Measurements from ENCODE around the gene CCDC117. TPM values are rescaled to one million over a fixed set of nuclear protein-coding genes. Genes with fewer than 3 reads are reported as not detected.

CCDC117 gene
- polyA plus RNA-seq, 1 of the 3 experiments (the other 2 are of a cell fraction): 4.2 TPM

DNA sequence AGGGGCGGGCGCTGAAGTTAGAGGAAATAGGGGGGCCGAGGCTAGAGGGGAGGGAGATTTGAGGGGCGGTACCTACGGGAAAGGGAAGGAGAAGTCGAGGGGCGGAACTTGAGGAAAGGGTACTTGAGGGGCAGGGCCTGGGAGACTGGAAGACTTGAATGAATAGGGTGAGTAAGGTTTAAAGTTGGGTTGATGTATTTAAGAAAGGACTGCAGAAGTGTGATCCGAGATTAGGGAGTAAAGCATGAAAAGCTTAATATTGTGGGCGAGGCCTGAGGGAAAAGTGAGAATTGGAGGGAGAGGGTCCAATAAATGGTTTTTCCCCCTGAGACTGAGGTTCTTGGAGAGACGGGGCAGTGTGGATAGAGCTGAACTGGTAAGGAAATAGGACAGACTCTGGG is 29.9 kb upstream of the CCDC117 start:
- peak overlapping the region; percentile 96 to 99 for H3K27ac ChIP-seq (ENCODE audit: low read depth in 2 of 2, low read length in 1 of 2)
- H3F3A ChIP-seq (replicated peaks; ENCODE audit: insufficient read depth): peaks cover 11% of the 10 kb centered on the region
- no peaks in the 10 kb centered on the region for H3K9me3 ChIP-seq
- DNase-seq: no peak
- POLR2A ChIA-PET: no interaction called here
- H3K36me3 ChIP-seq (replicated peaks in 1 of 2; ENCODE audit: control insufficient read depth in 1 of 2, insufficient read depth in 2 of 2, low read length in 1 of 2): peaks cover 19 to 25% of the 10 kb centered on the region in 2 experiments
- CTCF ChIA-PET: no interaction called here
- peaks cover 40% of the 10 kb centered on the region for H3K79me2 ChIP-seq (ENCODE audit: insufficient read depth)
- H4K20me1 ChIP-seq (ENCODE audit: insufficient read depth): no peaks in the 10 kb centered on the region
- H3K27me3 ChIP-seq (ENCODE audit: insufficient read depth): no peaks in the 10 kb centered on the region
- WGBS (ENCODE audit: low lambda C conversion rate): under 1% methylated on average over 10 of the region's 10 CpGs
- H3K4me2 ChIP-seq: peak overlapping the region; percentile 90
- TF ChIP-seq SIN3A (IDR thresholded peaks at IDR 0.05; ENCODE audit: borderline replicate concordance, low read depth, low read length) (peak; percentile 68; the same call in 1 of the 2 replicates), RFX5 (IDR thresholded peaks at IDR 0.05; ENCODE audit: low read length) (no peak), ELF1 (IDR thresholded peaks at IDR 0.05) (0 out of 2 replicates have a peak, but pooled peaks have one; percentile 46), GABPA (IDR thresholded peaks at IDR 0.05; ENCODE audit: low read depth) (0 out of 2 replicates have a peak, but pooled peaks have one; percentile 67), CHD2 (IDR thresholded peaks at IDR 0.05; ENCODE audit: low read length, partially characterized antibody) (peak; percentile 22)
- TF ChIP-seq, protein P1, sequence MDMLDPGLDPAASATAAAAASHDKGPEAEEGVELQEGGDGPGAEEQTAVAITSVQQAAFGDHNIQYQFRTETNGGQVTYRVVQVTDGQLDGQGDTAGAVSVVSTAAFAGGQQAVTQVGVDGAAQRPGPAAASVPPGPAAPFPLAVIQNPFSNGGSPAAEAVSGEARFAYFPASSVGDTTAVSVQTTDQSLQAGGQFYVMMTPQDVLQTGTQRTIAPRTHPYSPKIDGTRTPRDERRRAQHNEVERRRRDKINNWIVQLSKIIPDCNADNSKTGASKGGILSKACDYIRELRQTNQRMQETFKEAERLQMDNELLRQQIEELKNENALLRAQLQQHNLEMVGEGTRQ (IDR thresholded peaks at IDR 0.05; ENCODE audit: borderline replicate concordance, low read depth, low read length): no peak
- TF ChIP-seq, protein P2, sequence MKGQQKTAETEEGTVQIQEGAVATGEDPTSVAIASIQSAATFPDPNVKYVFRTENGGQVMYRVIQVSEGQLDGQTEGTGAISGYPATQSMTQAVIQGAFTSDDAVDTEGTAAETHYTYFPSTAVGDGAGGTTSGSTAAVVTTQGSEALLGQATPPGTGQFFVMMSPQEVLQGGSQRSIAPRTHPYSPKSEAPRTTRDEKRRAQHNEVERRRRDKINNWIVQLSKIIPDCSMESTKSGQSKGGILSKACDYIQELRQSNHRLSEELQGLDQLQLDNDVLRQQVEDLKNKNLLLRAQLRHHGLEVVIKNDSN (IDR thresholded peaks at IDR 0.05; ENCODE audit: borderline replicate concordance, low read depth): no peak
- no peaks in the 10 kb centered on the region for H3K9me2 ChIP-seq
- H2AFZ ChIP-seq (ENCODE audit: low read depth): peak overlapping the region; percentile 66
- H3K4me3 ChIP-seq (ENCODE audit: low read depth in 2 of 2, low read length in 1 of 2): peak overlapping the region; percentile 74 to 90
- H3K9ac ChIP-seq: peak overlapping the region; percentile 95
- H3K4me1 ChIP-seq (ENCODE audit: control insufficient read depth in 1 of 2, insufficient read depth in 2 of 2, low read depth in 1 of 2, low read length in 1 of 2): peaks cover 0 to 11% of the 10 kb centered on the region in 2 experiments; a peak in 1 of 4 replicates

DNA sequence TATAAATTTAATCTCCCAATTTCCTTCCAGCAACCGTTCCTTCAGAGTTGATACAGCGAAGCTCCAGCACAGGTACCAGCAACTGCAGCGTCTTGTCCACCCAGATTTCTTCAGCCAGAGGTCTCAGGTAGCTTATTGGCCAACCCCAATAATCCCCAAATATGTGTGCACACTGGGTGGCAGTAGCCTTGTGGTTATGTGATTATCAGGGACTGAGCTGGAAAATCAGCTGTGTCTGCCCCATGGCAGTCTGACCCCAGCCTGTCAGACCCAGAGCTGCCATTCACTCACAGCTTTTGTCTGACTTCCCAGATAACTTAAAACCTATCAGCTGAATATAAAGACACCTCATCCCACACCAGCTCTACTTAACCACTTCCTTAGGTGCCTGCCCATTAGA is 28.6 kb upstream of the CCDC117 start:
- H3K36me3 ChIP-seq (replicated peaks in 1 of 2; ENCODE audit: control insufficient read depth in 1 of 2, insufficient read depth in 2 of 2, low read length in 1 of 2): peaks cover 19 to 35% of the 10 kb centered on the region in 2 experiments
- no peak overlapping the region for H3K9ac ChIP-seq
- H3K9me3 ChIP-seq: no peaks in the 10 kb centered on the region
- H3F3A ChIP-seq (replicated peaks; ENCODE audit: insufficient read depth): peaks cover 13% of the 10 kb centered on the region
- DNase-seq: no peak
- no peaks in the 10 kb centered on the region for H4K20me1 ChIP-seq (ENCODE audit: insufficient read depth)
- H3K4me3 ChIP-seq (ENCODE audit: low read depth in 2 of 2, low read length in 1 of 2): no peak overlapping the region
- no peaks in the 10 kb centered on the region for H3K9me2 ChIP-seq
- H3K79me2 ChIP-seq (ENCODE audit: insufficient read depth): peaks cover 39% of the 10 kb centered on the region
- no peak overlapping the region for H3K27ac ChIP-seq (ENCODE audit: low read depth in 2 of 2, low read length in 1 of 2)
- H2AFZ ChIP-seq (ENCODE audit: low read depth): no peak overlapping the region
- ChIA-PET POLR2A (interaction anchor here (0.9 kb wide), 1 partner anchor 56 kb away, joined by 3 read pairs; the partner anchor contains the start of gene XBP1), CTCF (interaction anchor here (0.6 to 1.5 kb wide), 2 partner anchors 85 to 107 kb away, joined by 3 to 4 read pairs; no protein-coding TSS in a partner anchor)
- H3K4me1 ChIP-seq (ENCODE audit: control insufficient read depth in 1 of 2, insufficient read depth in 2 of 2, low read depth in 1 of 2, low read length in 1 of 2): peaks cover 0 to 11% of the 10 kb centered on the region in 2 experiments; a peak in 1 of 4 replicates
- 96% methylated on average over 3 of the region's 3 CpGs for WGBS (ENCODE audit: low lambda C conversion rate)
- peak overlapping the region; percentile 90; the same call in 1 of the 2 replicates for H3K4me2 ChIP-seq
- no peaks in the 10 kb centered on the region for H3K27me3 ChIP-seq (ENCODE audit: insufficient read depth)
- TF ChIP-seq SIN3A (IDR thresholded peaks at IDR 0.05; ENCODE audit: borderline replicate concordance, low read depth, low read length) (no peak), NRF1 (IDR thresholded peaks at IDR 0.05; ENCODE audit: low read depth, low read length) (no peak), RAD21 (IDR thresholded peaks at IDR 0.05; ENCODE audit: low read length) (no peak), YY1 (IDR thresholded peaks at IDR 0.05; ENCODE audit: low read depth) (no peak), FOXM1 (IDR thresholded peaks at IDR 0.05; ENCODE audit: low read depth) (no peak), NFIC (IDR thresholded peaks at IDR 0.05; ENCODE audit: borderline replicate concordance) (no peak), JUND (IDR thresholded peaks at IDR 0.05) (no peak), GATA2 (CRISPR knock-in tag; IDR thresholded peaks at IDR 0.05) (no peak), EZH2phosphoT487 (IDR thresholded peaks at IDR 0.05; ENCODE audit: borderline replicate concordance, low read depth) (no peak), TAF1 (IDR thresholded peaks at IDR 0.05; ENCODE audit: borderline replicate concordance, low read depth, low read length) (no peak), ELF1 (IDR thresholded peaks at IDR 0.05) (no peak), SMC3 (IDR thresholded peaks at IDR 0.05; ENCODE audit: low read depth, low read length) (no peak), EP300 (IDR thresholded peaks at IDR 0.05; ENCODE audit: borderline replicate concordance in 1 of 2, low read depth in 1 of 2, low read length in 1 of 2) (no peak)
- TF ChIP-seq, protein P3, sequence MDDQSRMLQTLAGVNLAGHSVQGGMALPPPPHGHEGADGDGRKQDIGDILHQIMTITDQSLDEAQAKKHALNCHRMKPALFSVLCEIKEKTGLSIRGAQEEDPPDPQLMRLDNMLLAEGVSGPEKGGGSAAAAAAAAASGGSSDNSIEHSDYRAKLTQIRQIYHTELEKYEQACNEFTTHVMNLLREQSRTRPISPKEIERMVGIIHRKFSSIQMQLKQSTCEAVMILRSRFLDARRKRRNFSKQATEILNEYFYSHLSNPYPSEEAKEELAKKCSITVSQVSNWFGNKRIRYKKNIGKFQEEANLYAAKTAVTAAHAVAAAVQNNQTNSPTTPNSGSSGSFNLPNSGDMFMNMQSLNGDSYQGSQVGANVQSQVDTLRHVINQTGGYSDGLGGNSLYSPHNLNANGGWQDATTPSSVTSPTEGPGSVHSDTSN (IDR thresholded peaks at IDR 0.05): no peak
- TF ChIP-seq, protein P4, sequence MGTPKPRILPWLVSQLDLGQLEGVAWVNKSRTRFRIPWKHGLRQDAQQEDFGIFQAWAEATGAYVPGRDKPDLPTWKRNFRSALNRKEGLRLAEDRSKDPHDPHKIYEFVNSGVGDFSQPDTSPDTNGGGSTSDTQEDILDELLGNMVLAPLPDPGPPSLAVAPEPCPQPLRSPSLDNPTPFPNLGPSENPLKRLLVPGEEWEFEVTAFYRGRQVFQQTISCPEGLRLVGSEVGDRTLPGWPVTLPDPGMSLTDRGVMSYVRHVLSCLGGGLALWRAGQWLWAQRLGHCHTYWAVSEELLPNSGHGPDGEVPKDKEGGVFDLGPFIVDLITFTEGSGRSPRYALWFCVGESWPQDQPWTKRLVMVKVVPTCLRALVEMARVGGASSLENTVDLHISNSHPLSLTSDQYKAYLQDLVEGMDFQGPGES (IDR thresholded peaks at IDR 0.05; ENCODE audit: low read depth, low read length): no peak
- TF ChIP-seq, protein P5, sequence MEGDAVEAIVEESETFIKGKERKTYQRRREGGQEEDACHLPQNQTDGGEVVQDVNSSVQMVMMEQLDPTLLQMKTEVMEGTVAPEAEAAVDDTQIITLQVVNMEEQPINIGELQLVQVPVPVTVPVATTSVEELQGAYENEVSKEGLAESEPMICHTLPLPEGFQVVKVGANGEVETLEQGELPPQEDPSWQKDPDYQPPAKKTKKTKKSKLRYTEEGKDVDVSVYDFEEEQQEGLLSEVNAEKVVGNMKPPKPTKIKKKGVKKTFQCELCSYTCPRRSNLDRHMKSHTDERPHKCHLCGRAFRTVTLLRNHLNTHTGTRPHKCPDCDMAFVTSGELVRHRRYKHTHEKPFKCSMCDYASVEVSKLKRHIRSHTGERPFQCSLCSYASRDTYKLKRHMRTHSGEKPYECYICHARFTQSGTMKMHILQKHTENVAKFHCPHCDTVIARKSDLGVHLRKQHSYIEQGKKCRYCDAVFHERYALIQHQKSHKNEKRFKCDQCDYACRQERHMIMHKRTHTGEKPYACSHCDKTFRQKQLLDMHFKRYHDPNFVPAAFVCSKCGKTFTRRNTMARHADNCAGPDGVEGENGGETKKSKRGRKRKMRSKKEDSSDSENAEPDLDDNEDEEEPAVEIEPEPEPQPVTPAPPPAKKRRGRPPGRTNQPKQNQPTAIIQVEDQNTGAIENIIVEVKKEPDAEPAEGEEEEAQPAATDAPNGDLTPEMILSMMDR (IDR thresholded peaks at IDR 0.05): no peak
- TF ChIP-seq, protein P1 (IDR thresholded peaks at IDR 0.05; ENCODE audit: borderline replicate concordance, low read depth, low read length): no peak
